NCI-H146 treated with DMSO at 0.1 percent for 48 hours (cell line): ENCODE results near the gene ATAD3A.

Experiments
- DNase-seq: peaks from one replicate; lab custom pipeline; 2025; ENCODE audit not compliant: unreplicated experiment; lab: John Stamatoyannopoulos, UW

Gene ATAD3A

GRCh38 chr1:1538334-1538733 is 26.4 kb downstream of the ATAD3A start:
- DNase-seq, result no peak

- DNase-seq, result no peak
These were observed 27.0 kb downstream of the ATAD3A start for GRCh38 chr1:1538989-1539309.

- DNase-seq, result no peak
These were observed 27.5 kb downstream of the ATAD3A start for GRCh38 chr1:1539310-1540089.

GRCh38 chr1:1540090-1540817 is 28.3 kb downstream of the ATAD3A start, which contains the start of gene TMEM240:
Gene TMEM240 (minus strand): TSS chr1:1540624. CDS start chr1:1540346, 278 bp downstream.
- DNase-seq, result no peak

GRCh38 chr1:1540818-1541628 is 29.1 kb downstream of the ATAD3A start:
- no peak for DNase-seq

GRCh38 chr1:1541956-1542765 is 30.2 kb downstream of the ATAD3A start:
- DNase-seq, result no peak

- DNase-seq, result no peak
These were observed 31.1 kb downstream of the ATAD3A start for GRCh38 chr1:1542766-1543705.

GRCh38 chr1:1543706-1544099 is 31.7 kb downstream of the ATAD3A start:
- DNase-seq, result no peak

- DNase-seq, result no peak
These were observed 32.6 kb downstream of the ATAD3A start for GRCh38 chr1:1544544-1544943.

- no peak for DNase-seq
These were observed 34.2 kb downstream of the ATAD3A start for GRCh38 chr1:1545946-1546737.

GRCh38 chr1:1547011-1547410 is 35.0 kb downstream of the ATAD3A start:
- no peak for DNase-seq

GRCh38 chr1:1547476-1547875 is 35.5 kb downstream of the ATAD3A start:
- no peak for DNase-seq

- no peak for DNase-seq
These were observed 36.6 kb downstream of the ATAD3A start for GRCh38 chr1:1548591-1548990.

- DNase-seq, result no peak
These were observed 38.1 kb downstream of the ATAD3A start for GRCh38 chr1:1550087-1550486.

- no peak for DNase-seq
These were observed 38.9 kb downstream of the ATAD3A start for GRCh38 chr1:1550591-1551432.

- no peak for DNase-seq
These were observed 39.7 kb downstream of the ATAD3A start for GRCh38 chr1:1551524-1552262.

- DNase-seq, result no peak
These were observed 40.3 kb downstream of the ATAD3A start for GRCh38 chr1:1552263-1552639.
